Thyroid gland (tissue), 4 donors: ENCODE data around the gene FZR1. TPM values are rescaled to one million over a fixed set of nuclear protein-coding genes. Genes with fewer than 3 reads are reported as not detected.

Source experiments
- DNase-seq, 2 donors: peaks; one replicate each; pipeline ENCODE4 v3.0.0-alpha.2; 2019
- H3K27ac ChIP-seq, 3 donors: fragments of 200-600 bp; sonication (generic); 1 replicate in 2 of 3; 2 replicates in 1 of 3; pipeline ENCODE4 v1.5.1; 2016 to 2019; ENCODE audit warnings: mild to moderate bottlenecking in 1 of 3, moderate library complexity in 1 of 3
- H3K27me3 ChIP-seq: fragments of 200-600 bp; sonication (generic); one replicate; pipeline ENCODE4 v1.5.1; 2019
- H3K36me3 ChIP-seq, 2 donors: fragments of 200-600 bp; sonication (generic); one replicate each; pipeline ENCODE4 v1.5.1; 2016 to 2019
- H3K4me1 ChIP-seq, 2 donors: fragments of 200-600 bp; sonication (generic); one replicate each; pipeline ENCODE4 v1.5.1; 2017 to 2019
- H3K4me3 ChIP-seq, 3 donors: fragments of 200-600 bp; sonication (generic); replicated peaks in 1 of 3; 1 replicate in 2 of 3; 2 replicates in 1 of 3; pipeline ENCODE4 v1.5.1; 2016; ENCODE audit warnings: mild to moderate bottlenecking in 1 of 3
- H3K9me3 ChIP-seq: fragments of 200-600 bp; sonication (generic); one replicate; pipeline ENCODE4 v1.5.1; 2017
- CTCF ChIP-seq, 6 experiments: fragments of 200-600 bp in 3 of 6; fragments of 450-650 bp in 3 of 6; sonication (generic) in 3 of 6; IDR thresholded peaks; one replicate each; pipeline ENCODE4 v1.5.1; 2016 to 2019; ENCODE audit warnings: antibody characterized with exemption in 6 of 6, mild to moderate bottlenecking in 2 of 6, inconsistent platforms in 1 of 6, moderate library complexity in 1 of 6
- POLR2A ChIP-seq, 2 donors: fragments of 450-650 bp; IDR thresholded peaks; one replicate each; pipeline ENCODE4 v1.6.1; 2017; ENCODE audit warnings: antibody characterized with exemption in 2 of 2, mild to moderate bottlenecking in 2 of 2, moderate library complexity in 1 of 2
- WGBS, 2 donors: methylation state at CpG; one replicate each; pipeline ENCODE4 v1.1.5; 2017; 5-methylcytosine and 5-hydroxymethylcytosine counted together
- intact Hi-C: fragments of 100-400 bp; cut with DNase I; formaldehyde crosslinking; loops from one replicate; pipeline ENCODE4 v1.15.1; 2023
- total RNA-seq, 4 donors: library from RNA; depleted of rRNA; stranded (reverse); fragments of >200 nt; gene quantifications; one replicate each; pipeline ENCODE4 v1.2.3, GENCODE V29; 2016

Gene FZR1
- total RNA-seq, 4 donors from 2014 or later, result 28.6 to 56.0 (median 36.1) TPM

DNA sequence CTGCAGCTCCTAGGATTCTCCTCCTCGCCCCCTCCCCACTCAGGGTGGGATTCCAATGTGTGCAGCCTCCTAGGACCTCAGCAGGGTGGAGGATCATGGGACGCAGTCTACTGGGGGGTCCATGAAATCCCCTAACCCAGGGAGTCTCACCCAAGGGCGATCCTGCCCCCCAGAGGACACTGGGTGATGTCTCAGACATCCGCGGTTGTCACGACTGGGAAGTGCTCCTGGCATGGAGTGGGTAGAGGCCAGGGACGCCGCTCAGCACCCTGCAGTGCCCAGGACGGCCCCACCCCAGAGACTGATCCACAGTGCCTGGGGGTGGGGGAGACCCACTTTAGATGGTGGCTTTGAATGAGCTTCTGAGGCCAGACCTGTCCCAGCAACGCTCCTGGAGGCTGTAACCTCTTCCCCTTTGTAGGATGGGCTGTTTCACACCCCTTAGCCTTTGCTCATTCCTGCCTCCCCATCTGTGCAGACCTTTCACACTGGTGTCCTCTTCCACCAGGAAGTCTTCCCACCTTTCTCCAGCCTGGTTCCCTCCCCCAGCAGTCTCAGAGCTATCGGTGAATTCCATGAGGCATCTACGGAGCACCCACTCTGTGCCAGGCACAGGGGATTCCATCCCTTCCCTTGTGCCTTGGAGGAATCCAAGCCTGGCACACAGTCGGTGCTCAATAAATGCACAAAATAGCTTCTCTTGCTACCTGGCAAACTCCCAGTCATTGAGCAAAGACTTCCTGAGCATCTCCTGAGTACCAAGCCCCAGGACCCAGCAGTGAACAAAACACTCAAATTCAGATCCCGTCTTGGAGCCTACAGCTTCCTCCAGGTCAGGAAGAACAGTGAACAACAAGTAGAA lies 36.2 kb upstream of the FZR1 start:
- no peaks in the 10 kb centered on the region for H3K27me3 ChIP-seq
- no peak overlapping the region for H3K4me3 ChIP-seq
- no peak for DNase-seq
- no peak overlapping the region for H3K27ac ChIP-seq
- no peaks in the 10 kb centered on the region for H3K36me3 ChIP-seq
- intact Hi-C loops, result loop anchor here (2.0 to 5.0 kb wide), 2 partner anchors 43 to 141 kb away; no protein-coding TSS in a partner anchor
- TF ChIP-seq CTCF (IDR thresholded peaks at IDR 0.05) (no peak), POLR2A (IDR thresholded peaks at IDR 0.05) (no peak)
- peaks cover 0 to 6% of the 10 kb centered on the region in 2 donors for H3K4me1 ChIP-seq
- no peaks in the 10 kb centered on the region for H3K9me3 ChIP-seq
- WGBS, 2 donors, result 50 to 51% methylated on average over 10 to 14 of the region's 14 CpGs

GRCh38 chr19:3470500-3471128 lies 35.5 kb upstream of the FZR1 start:
- Histone ChIP-seq H3K36me3 (no peaks in the 10 kb centered on the region), H3K4me3 (no peak overlapping the region), H3K9me3 (no peaks in the 10 kb centered on the region), H3K4me1 (peaks cover 0 to 6% of the 10 kb centered on the region in 2 donors), H3K27me3 (no peaks in the 10 kb centered on the region), H3K27ac (no peak overlapping the region)
- WGBS, 2 donors, result 66 to 69% methylated on average over 11 of the region's 11 CpGs
- intact Hi-C loops, result loop anchor here (2.0 to 5.0 kb wide), 2 partner anchors 43 to 142 kb away; no protein-coding TSS in a partner anchor
- DNase-seq, result no peak
- TF ChIP-seq POLR2A (IDR thresholded peaks at IDR 0.05) (no peak), CTCF (IDR thresholded peaks at IDR 0.05) (no peak)

GRCh38 chr19:3471954-3472655 lies 34.0 kb upstream of the FZR1 start:
- WGBS, 2 donors, result 19 to 45% methylated on average over 10 to 20 of the region's 24 CpGs
- Histone ChIP-seq H3K4me1 (peaks cover 0 to 6% of the 10 kb centered on the region in 2 donors), H3K4me3 (no peak overlapping the region), H3K27me3 (no peaks in the 10 kb centered on the region), H3K27ac (no peak overlapping the region), H3K9me3 (no peaks in the 10 kb centered on the region), H3K36me3 (no peaks in the 10 kb centered on the region)
- peak; percentile 46 to 90 (median 66) for TF ChIP-seq CTCF (IDR thresholded peaks at IDR 0.05)
- no peak for TF ChIP-seq POLR2A (IDR thresholded peaks at IDR 0.05)
- intact Hi-C loops, result loop anchor here (2.0 to 5.0 kb wide), 2 partner anchors 45 to 143 kb away; no protein-coding TSS in a partner anchor
- peak in 1 of 2 donors; percentile 22 for DNase-seq

DNA sequence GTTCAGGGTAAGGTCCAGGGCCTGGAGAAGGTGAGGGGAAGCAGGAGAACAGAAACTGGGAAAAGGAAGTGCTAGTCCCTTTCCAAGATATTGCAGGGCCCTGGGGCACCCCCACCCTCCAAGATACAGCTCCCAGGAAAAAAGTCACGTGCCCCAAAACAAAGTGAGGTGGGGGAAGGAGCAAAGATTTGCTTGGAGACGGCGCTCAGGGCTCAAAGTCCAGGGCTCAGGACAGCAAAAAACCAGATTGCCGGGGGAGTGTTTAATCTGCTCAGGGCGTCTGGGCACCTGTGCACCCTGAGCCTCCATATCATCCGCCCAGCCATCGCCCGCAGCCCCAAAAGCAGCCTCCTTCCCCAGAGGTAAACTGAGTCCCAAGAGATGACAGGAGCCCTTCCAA lies 32.1 kb upstream of the FZR1 start:
- H3K4me3 ChIP-seq, result no peak overlapping the region
- intact Hi-C loops, result loop anchor here (5.0 kb wide), 1 partner anchor 47 kb away; no protein-coding TSS in a partner anchor
- TF ChIP-seq CTCF (IDR thresholded peaks at IDR 0.05), result no peak
- no peaks in the 10 kb centered on the region for H3K36me3 ChIP-seq
- no peaks in the 10 kb centered on the region for H3K9me3 ChIP-seq
- no peak for DNase-seq
- H3K27ac ChIP-seq, result no peak overlapping the region
- H3K27me3 ChIP-seq, result no peaks in the 10 kb centered on the region
- WGBS, 2 donors, result 76 to 86% methylated on average over 8 of the region's 8 CpGs
- peaks cover 0 to 3% of the 10 kb centered on the region in 2 donors for H3K4me1 ChIP-seq
